Tibial nerve (tissue), 4 donors: ENCODE results near the gene KCNMA1.

Experiments used
- CTCF ChIP-seq, 5 experiments: fragments of 200-600 bp in 3 of 5; fragments of 450-650 bp in 2 of 5; sonication (generic) in 3 of 5; IDR thresholded peaks; one replicate each; pipeline ENCODE4 v1.5.1; 2016 to 2019; ENCODE audit warnings: antibody characterized with exemption in 5 of 5, mild to moderate bottlenecking in 3 of 5, moderate library complexity in 2 of 5
- EP300 ChIP-seq, 2 donors: sonication (generic); formaldehyde crosslinking; IDR thresholded peaks; one replicate each; pipeline ENCODE4 v1.6.1; 2017; ENCODE audit warnings: antibody characterized with exemption in 2 of 2, mild to moderate bottlenecking in 1 of 2
- POLR2A ChIP-seq, 2 donors: fragments of 450-650 bp; IDR thresholded peaks; one replicate each; pipeline ENCODE4 v1.6.1; 2017; ENCODE audit warnings: antibody characterized with exemption in 2 of 2, mild to moderate bottlenecking in 2 of 2, moderate library complexity in 2 of 2

DNA sequence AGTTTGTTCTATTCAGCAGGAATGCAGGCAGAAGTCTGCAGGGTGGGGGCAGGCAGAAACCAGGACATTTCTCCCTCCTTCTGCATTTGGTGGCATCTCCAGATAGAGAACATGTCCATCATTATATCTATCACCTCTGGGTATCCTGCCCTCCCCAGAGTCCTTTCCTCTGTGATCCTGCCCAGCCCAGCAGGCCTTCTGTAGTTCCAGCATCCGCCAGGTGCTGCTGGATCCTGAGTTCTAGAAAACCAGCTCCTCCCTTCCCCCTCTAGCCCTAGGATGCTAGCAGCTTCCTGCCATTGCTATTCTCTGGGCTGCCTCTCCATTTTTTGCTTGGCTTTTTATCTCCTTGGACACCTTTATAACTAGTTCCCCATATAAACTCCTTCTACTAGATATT is 180.3 kb downstream of the KCNMA1 start:
- TF ChIP-seq CTCF (IDR thresholded peaks at IDR 0.05) (no peak), POLR2A (IDR thresholded peaks at IDR 0.05) (no peak), EP300 (IDR thresholded peaks at IDR 0.05) (no peak)
